Ovary (tissue), 3 donors: ENCODE measurements around the gene AHRR.

Experiments used
- EP300 ChIP-seq: sonication (generic); formaldehyde crosslinking; IDR thresholded peaks from one replicate; pipeline ENCODE4 v1.6.1; 2017; ENCODE audit warnings: antibody characterized with exemption
- POLR2A ChIP-seq: fragments of 450-650 bp; IDR thresholded peaks from one replicate; pipeline ENCODE4 v1.6.1; 2017; ENCODE audit warnings: antibody characterized with exemption, mild to moderate bottlenecking, moderate library complexity
- TF ChIP-seq, protein P1 (sequence below), 3 donors: fragments of 450-650 bp in 2 of 3; fragments of 200-600 bp in 1 of 3; IDR thresholded peaks; one replicate each; pipeline versions ENCODE4 v1.5.1 to v1.8.0; 2016 to 2022; ENCODE audit warnings: antibody characterized with exemption in 3 of 3, mild to moderate bottlenecking in 1 of 3
- donor health status: DM: no; HTN: no; CAD: no.

DNA sequence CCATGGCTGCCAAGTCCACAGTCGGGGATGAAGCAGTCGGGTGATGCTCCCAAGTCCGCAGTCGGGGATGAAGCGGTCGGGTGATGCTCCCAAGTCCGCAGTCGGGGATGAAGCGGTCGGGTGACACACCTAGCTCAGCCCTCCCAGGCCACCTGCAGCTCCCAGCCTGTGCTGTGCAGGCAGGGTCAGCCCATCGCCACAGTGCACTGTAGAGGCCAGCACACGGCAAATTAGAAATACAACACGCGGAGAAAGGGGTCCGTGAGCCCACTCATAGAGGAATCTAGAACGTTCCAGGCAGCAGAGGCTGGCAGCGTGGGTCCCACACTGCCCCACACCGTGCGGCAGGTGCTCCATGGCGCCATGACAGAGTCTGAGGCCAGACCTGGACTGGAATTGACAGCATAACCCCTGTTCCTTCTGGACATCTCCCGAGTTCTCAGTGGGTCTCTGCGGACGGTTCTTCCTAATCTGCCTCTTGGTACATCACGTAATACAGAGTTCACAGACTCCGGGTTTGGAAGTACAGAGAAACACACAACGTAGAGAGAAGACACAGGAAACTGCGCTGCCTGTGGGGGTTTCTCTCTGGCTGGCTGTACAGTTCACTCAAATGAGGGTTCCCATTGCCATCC lies 113.8 kb downstream of the AHRR start:
- TF ChIP-seq, protein P1, sequence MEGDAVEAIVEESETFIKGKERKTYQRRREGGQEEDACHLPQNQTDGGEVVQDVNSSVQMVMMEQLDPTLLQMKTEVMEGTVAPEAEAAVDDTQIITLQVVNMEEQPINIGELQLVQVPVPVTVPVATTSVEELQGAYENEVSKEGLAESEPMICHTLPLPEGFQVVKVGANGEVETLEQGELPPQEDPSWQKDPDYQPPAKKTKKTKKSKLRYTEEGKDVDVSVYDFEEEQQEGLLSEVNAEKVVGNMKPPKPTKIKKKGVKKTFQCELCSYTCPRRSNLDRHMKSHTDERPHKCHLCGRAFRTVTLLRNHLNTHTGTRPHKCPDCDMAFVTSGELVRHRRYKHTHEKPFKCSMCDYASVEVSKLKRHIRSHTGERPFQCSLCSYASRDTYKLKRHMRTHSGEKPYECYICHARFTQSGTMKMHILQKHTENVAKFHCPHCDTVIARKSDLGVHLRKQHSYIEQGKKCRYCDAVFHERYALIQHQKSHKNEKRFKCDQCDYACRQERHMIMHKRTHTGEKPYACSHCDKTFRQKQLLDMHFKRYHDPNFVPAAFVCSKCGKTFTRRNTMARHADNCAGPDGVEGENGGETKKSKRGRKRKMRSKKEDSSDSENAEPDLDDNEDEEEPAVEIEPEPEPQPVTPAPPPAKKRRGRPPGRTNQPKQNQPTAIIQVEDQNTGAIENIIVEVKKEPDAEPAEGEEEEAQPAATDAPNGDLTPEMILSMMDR (IDR thresholded peaks at IDR 0.05) = no peak
- TF ChIP-seq EP300 = no peak
- no peak for TF ChIP-seq POLR2A
